Right hindlimb (tissue), 1 donor: ENCODE measurements around the gene CBX8.

Experiments
- DNase-seq: peaks from one replicate; pipeline ENCODE4 v3.0.0-alpha.2; 2018

Gene CBX8

DNA sequence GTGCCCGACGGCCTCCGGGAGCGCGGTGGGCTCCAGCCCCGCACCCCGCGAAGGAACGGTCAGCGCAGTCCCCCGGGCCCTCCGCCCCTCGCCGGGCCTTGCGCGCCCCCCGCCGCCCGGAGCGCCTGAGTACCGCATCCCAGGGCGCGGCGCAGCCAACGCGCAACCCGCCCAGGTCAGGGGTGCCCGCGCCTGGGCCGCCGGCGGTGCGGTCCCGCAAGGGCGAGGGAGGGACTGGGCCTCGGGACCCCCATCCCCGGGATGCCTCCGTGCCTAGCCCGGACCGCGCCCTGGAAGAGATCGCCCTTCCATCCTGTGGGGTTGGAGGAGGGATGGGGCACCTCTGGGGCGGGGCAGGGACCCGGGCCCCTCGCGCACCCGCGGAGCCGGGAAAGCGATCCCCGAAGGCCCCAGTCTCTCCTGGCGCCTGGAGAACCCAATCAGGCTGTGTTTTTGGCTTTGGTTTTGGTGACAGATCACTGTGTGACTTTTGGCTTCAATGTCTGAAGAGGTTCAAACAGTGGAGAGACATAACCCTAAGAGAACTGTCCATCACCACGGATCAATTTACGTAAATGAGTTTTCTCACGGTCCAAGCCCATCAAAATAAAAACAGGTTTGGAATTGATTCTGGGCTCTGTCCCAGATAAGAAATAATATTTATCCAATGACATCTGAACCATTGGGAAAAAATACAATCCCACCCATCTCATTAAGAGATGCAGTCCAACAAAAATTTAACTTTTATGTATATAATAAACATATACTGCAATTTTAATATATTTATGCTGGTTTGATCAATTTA is 48.4 kb downstream of the CBX8 start:
- DNase-seq = no peak

DNA sequence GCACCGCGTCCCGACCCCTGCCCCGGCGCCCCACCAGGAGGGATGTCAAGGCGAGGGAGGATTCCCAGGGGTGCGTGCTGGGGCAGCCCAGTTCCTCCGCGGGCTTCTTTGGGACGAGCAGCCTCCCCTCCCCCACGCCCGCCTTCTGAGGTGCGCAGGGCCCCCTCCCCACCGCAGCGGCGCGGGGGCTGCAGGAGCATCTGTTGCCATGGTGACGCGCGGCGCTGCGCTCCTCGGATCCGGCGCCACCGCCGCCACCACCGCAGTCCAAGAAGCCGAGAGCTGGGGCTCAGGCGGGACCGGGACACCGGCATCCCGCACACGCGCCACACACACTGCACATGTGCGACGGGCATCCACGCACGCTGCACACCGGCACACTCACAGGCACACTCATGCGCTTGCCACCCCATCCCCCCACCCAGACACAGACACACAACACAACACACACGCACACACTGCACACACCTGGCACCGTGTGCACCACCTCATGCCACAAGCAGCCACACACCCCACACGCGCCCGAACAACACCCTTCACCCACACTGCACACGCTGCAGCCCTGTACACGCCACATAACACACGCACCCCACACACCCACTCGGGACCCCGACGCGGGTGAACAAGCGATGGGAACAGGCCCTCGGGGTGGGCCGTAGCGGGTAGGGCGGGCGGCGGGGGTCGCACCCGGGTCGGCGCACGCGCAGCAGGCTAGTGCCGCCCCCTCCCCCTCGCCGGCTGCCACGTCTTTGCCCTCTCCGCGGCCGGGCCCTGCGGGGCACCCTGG is 49.2 kb downstream of the CBX8 start:
- DNase-seq = no peak

DNA sequence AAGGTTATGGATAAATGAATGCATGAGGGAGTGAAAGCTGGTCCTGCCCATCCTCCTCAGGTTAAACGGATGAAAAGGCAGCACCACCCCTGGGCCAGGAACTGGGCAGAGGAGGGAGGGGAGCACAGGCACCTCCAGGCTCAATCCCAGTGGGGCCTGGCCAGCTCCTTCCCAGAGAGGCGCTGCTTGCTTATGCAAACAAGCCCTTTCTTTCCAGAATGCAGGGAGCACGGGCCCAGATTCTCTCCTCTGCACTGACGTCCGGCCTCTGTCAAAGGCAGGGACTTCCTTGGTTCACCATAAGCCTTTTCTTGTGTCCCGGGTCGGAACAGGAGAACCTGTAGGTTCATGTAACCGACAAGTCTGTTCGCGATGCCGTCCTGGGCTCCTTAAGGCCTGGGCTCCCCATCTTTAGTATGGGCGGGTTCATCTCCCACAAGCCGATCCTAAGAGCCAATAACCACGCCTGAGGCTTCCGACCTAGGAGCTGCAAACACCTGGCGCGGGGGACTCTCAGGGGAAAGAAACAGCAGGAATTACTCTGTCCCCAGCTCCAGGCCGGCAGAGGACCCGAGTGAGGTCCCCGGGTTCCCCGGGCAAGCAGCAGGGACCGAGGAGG is 49.9 kb downstream of the CBX8 start:
- DNase-seq = no peak

DNA sequence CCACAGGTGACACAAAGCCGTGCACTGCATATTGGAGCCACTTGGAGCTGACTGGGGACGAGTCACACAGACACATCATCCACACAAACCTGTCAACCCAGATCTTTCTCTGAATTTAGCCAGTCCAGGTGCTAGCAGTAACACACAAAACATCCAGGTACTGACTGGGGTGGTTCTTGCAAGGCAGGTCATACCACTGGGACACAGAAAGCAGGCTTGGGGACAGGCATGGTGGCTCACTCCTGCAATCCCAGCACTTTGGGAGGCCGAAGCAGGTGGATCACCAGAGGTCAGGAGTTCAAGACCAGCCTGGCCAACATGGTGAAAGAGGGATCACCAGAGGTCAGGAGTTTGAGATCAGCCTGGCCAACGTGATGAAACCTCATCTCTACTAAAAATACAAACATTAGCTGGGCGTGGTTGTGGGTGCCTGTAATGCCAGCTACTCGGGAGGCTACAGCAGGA is 51.2 kb downstream of the CBX8 start:
- DNase-seq = no peak

DNA sequence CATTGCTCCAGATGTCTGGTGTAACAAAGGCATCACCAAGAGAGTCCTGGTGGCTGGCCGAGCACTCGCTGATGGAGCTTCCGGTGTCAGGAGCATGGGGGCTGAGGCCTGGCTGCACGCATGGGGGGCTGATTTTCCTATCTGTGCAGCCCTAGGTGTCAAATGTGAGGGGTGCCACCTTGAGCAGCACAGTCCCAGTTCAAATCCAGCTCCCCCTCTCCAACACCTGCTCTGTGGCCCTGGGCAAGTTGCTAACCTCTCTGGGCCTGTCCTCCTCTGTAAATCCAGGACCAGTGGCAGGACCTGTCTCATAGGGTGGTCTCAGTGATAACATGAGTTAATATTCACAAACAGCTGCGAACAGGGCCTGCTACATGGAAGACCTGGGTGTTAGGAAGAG is 53.3 kb downstream of the CBX8 start:
- DNase-seq = no peak

DNA sequence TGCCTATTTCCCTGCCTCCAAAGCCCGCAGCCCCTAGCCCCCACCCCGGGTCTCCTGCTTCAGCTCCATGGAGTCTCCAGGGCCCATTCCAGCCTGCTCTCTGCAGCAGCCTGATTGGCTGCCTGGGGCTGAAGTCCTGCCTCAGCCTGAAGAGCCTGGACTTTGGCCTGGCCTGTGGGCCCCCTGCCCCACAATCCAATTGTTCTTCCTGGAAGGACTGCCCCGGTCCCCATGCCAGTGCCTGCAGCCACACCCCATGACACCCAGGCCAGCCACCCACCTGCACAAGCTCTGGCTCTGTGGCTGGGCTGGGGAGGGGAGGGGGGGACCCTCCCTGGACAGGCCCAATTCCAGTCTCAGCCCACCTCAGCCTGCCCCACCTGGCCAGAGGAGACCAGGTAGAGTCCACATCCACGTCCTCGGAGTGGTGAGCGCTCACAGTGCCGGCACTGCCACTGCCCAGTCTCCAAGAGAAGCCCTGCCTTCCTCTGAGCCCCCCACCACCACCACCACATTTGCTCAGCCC is 53.9 kb downstream of the CBX8 start:
- DNase-seq = no peak

DNA sequence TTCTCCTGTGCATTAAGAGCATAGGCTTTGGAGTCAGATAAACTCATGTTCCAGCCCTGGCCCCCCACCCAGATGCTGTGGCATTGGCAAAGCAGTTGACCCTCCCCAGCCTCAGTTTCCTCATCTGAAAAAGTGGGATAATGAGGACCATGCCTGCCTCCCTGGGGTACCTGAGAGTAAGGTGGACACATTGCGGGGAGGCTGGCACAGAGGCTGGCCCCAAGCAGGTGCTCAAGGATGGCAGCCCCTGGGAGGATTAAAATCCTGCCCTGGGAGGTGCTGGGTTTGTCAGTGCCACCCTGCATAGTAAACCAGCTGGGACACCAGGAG is 54.3 kb downstream of the CBX8 start:
- DNase-seq = no peak
